ENCODE measurements around the gene STK40. TPM values are rescaled to one million over a fixed set of nuclear protein-coding genes. Genes with fewer than 3 reads are reported as not detected.

Gene STK40
- polyA plus RNA-seq, 3 donors from 2014 or later = 43.3 to 101 (median 61.5) TPM

- DNase-seq = no peak
- Mint-ChIP-seq H3K4me3 (peak overlapping the region in 1 of 5 donors; percentile 32), H3K36me3 (peaks cover 8 to 35% (median 34%) of the 10 kb centered on the region in 3 donors), H3K9me3 (peaks cover 0 to 1% (median 0%) of the 10 kb centered on the region in 6 donors), H3K27me3 (ENCODE audit: low read depth in 3 of 3) (peaks cover 1 to 4% (median 2%) of the 10 kb centered on the region in 3 donors), H3K27ac (peak overlapping the region in 2 of 6 donors; percentile 50 to 62), H3K4me1 (peaks cover 8 to 12% of the 10 kb centered on the region in 2 donors)
Measured at GRCh38 chr1:36304521-36304920, 81.2 kb downstream of the STK40 start.

GRCh38 chr1:36303650-36304360 lies 81.9 kb downstream of the STK40 start:
- Mint-ChIP-seq H3K27ac (no peak overlapping the region), H3K4me1 (peaks cover 8 to 12% of the 10 kb centered on the region in 2 donors), H3K27me3 (ENCODE audit: low read depth in 3 of 3) (peaks cover 1 to 4% (median 2%) of the 10 kb centered on the region in 3 donors), H3K36me3 (peaks cover 8 to 35% (median 34%) of the 10 kb centered on the region in 3 donors), H3K4me3 (peak overlapping the region in 1 of 5 donors; percentile 19), H3K9me3 (peaks cover 0 to 1% (median 0%) of the 10 kb centered on the region in 6 donors)
- DNase-seq = no peak

GRCh38 chr1:36303244-36303643 lies 82.5 kb downstream of the STK40 start:
- Mint-ChIP-seq H3K27ac (peak overlapping the region in 1 of 6 donors; percentile 24), H3K9me3 (peaks cover 0 to 1% (median 0%) of the 10 kb centered on the region in 6 donors), H3K4me1 (peaks cover 8 to 12% of the 10 kb centered on the region in 2 donors), H3K36me3 (peaks cover 8 to 35% (median 34%) of the 10 kb centered on the region in 3 donors), H3K27me3 (ENCODE audit: low read depth in 3 of 3) (peaks cover 1 to 4% (median 2%) of the 10 kb centered on the region in 3 donors), H3K4me3 (no peak overlapping the region)
- no peak for DNase-seq

GRCh38 chr1:36301220-36301619 lies 84.5 kb downstream of the STK40 start:
- Mint-ChIP-seq H3K9me3 (peaks cover 0 to 1% (median 0%) of the 10 kb centered on the region in 6 donors), H3K4me1 (peaks cover 0 to 4% of the 10 kb centered on the region in 2 donors), H3K27me3 (ENCODE audit: low read depth in 3 of 3) (peaks cover 1 to 2% (median 2%) of the 10 kb centered on the region in 3 donors), H3K27ac (peak overlapping the region in 3 of 6 donors; percentile 6 to 67 (median 53)), H3K4me3 (no peak overlapping the region), H3K36me3 (peaks cover 8 to 39% (median 35%) of the 10 kb centered on the region in 3 donors)
- DNase-seq = no peak

- Mint-ChIP-seq H3K9me3 (peaks cover 0 to 1% (median 0%) of the 10 kb centered on the region in 6 donors), H3K4me3 (no peak overlapping the region), H3K4me1 (peaks cover 0 to under 1% of the 10 kb centered on the region in 2 donors), H3K27me3 (ENCODE audit: low read depth in 3 of 3) (peaks cover 1 to 2% (median 2%) of the 10 kb centered on the region in 3 donors), H3K27ac (peak overlapping the region in 3 of 6 donors; percentile 15 to 53 (median 18)), H3K36me3 (peaks cover 10 to 39% (median 35%) of the 10 kb centered on the region in 3 donors)
- DNase-seq = no peak
Measured at GRCh38 chr1:36300526-36300925, 85.2 kb downstream of the STK40 start.

GRCh38 chr1:36298640-36299039 lies 87.1 kb downstream of the STK40 start:
- peaks cover 0 to 1% (median 0%) of the 10 kb centered on the region in 6 donors for H3K9me3 Mint-ChIP-seq
- H3K36me3 Mint-ChIP-seq = peaks cover 16 to 48% (median 37%) of the 10 kb centered on the region in 3 donors
- peaks cover 0 to 1% of the 10 kb centered on the region in 2 donors for H3K4me1 Mint-ChIP-seq
- H3K27ac Mint-ChIP-seq = no peak overlapping the region
- H3K27me3 Mint-ChIP-seq (ENCODE audit: low read depth in 3 of 3) = peaks cover 0 to 3% (median 1%) of the 10 kb centered on the region in 3 donors
- DNase-seq = no peak
- no peak overlapping the region for H3K4me3 Mint-ChIP-seq

- H3K9me3 Mint-ChIP-seq = peaks cover 0 to 1% (median 0%) of the 10 kb centered on the region in 6 donors
- peaks cover 0 to 1% of the 10 kb centered on the region in 2 donors for H3K4me1 Mint-ChIP-seq
- no peak for DNase-seq
- H3K36me3 Mint-ChIP-seq = peaks cover 11 to 39% (median 28%) of the 10 kb centered on the region in 3 donors
- H3K4me3 Mint-ChIP-seq = no peak overlapping the region
- peaks cover 0 to 3% (median 0%) of the 10 kb centered on the region in 3 donors for H3K27me3 Mint-ChIP-seq (ENCODE audit: low read depth in 3 of 3)
- peak overlapping the region in 2 of 6 donors; percentile 55 to 62 for H3K27ac Mint-ChIP-seq
Measured at GRCh38 chr1:36297062-36297461, 88.7 kb downstream of the STK40 start.

GRCh38 chr1:36295390-36295789 lies 90.3 kb downstream of the STK40 start:
- peaks cover 17 to 39% (median 18%) of the 10 kb centered on the region in 3 donors for H3K36me3 Mint-ChIP-seq
- H3K4me1 Mint-ChIP-seq = peaks cover 0 to 1% of the 10 kb centered on the region in 2 donors
- peaks cover 0 to 2% (median 0%) of the 10 kb centered on the region in 3 donors for H3K27me3 Mint-ChIP-seq (ENCODE audit: low read depth in 3 of 3)
- no peak for DNase-seq
- no peak overlapping the region for H3K4me3 Mint-ChIP-seq
- H3K27ac Mint-ChIP-seq = peak overlapping the region in 2 of 6 donors; percentile 51 to 70
- peaks cover 0 to 1% (median 0%) of the 10 kb centered on the region in 6 donors for H3K9me3 Mint-ChIP-seq

Other genes with a start within 250 kb of the STK40 start
- 100 to 1,000 TPM; 113 to 219 (median 129) TPM for gene TRAPPC3, start 236.4 kb downstream of the STK40 start, polyA plus RNA-seq
- 10 to 100 TPM; 12.4 to 41.9 (median 17.9) TPM for gene MAP7D1, start 229.8 kb downstream of the STK40 start, polyA plus RNA-seq
- 100 to 1,000 TPM in 1 of 3 donors, 10 to 100 TPM in 2; 61.6 to 103 (median 70.7) TPM for gene THRAP3, start 161.5 kb downstream of the STK40 start, polyA plus RNA-seq
- under 1 TPM in 2 of 3 donors, not detected in 1; 0.26 to 0.96 TPM for gene SH3D21, start 79.6 kb downstream of the STK40 start, polyA plus RNA-seq
- gene EVA1B, start 62.3 kb downstream of the STK40 start, polyA plus RNA-seq = 10 to 100 TPM in 2 of 3 donors, 1 to 10 TPM in 1; 8.8 to 29.2 (median 11.1) TPM
- gene LSM10, start 12.0 kb upstream of the STK40 start, polyA plus RNA-seq = 100 to 1,000 TPM; 156 to 181 (median 164) TPM
- gene OSCP1, start 64.5 kb upstream of the STK40 start, polyA plus RNA-seq = 1 to 10 TPM in 1 of 3 donors, not detected in 2; 2.7 TPM
- gene MRPS15, start 78.5 kb upstream of the STK40 start, polyA plus RNA-seq = 100 to 1,000 TPM in 1 of 3 donors, 10 to 100 TPM in 2; 59.8 to 106 (median 63.8) TPM
- 1 to 10 TPM in 2 of 3 donors, under 1 TPM in 1; 0.91 to 3.1 (median 2.0) TPM for gene CSF3R, start 97.0 kb upstream of the STK40 start, polyA plus RNA-seq